ENCODE results near the gene NEUROG3.

The NEUROG3 gene

GRCh38 chr10:69583106-69583505, 9.9 kb upstream of the NEUROG3 start:
- no peak for TF ChIP-seq CTCF (IDR thresholded peaks at IDR 0.05; ENCODE audit: insufficient read depth, low read length, poor library complexity, severe bottlenecking)
- no peak for DNase-seq (ENCODE audit: extremely low read depth, insufficient read length)
- no peaks in the 10 kb centered on the region for H3K36me3 ChIP-seq (ENCODE audit: control insufficient read depth, insufficient read depth, low read length)
- no peaks in the 10 kb centered on the region; the same call in 1 of the 2 replicates for H3K27me3 ChIP-seq (replicated peaks; ENCODE audit: control insufficient read depth, insufficient read depth, low read length)
- H3K4me3 ChIP-seq (replicated peaks; ENCODE audit: low read depth, low read length), result no peak overlapping the region

- DNase-seq (ENCODE audit: extremely low read depth, insufficient read length), result no peak
- Histone ChIP-seq H3K4me3 (replicated peaks; ENCODE audit: low read depth, low read length) (no peak overlapping the region), H3K36me3 (ENCODE audit: control insufficient read depth, insufficient read depth, low read length) (no peaks in the 10 kb centered on the region), H3K27me3 (replicated peaks; ENCODE audit: control insufficient read depth, insufficient read depth, low read length) (no peaks in the 10 kb centered on the region; the same call in 1 of the 2 replicates)
- TF ChIP-seq CTCF (IDR thresholded peaks at IDR 0.05; ENCODE audit: insufficient read depth, low read length, poor library complexity, severe bottlenecking), result no peak
Measured at GRCh38 chr10:69580435-69580834, 7.2 kb upstream of the NEUROG3 start.

- no peak overlapping the region for H3K4me3 ChIP-seq (replicated peaks; ENCODE audit: low read depth, low read length)
- TF ChIP-seq CTCF (IDR thresholded peaks at IDR 0.05; ENCODE audit: insufficient read depth, low read length, poor library complexity, severe bottlenecking), result no peak
- no peak for DNase-seq (ENCODE audit: extremely low read depth, insufficient read length)
- peaks cover 2% of the 10 kb centered on the region; the same call in 1 of the 2 replicates for H3K27me3 ChIP-seq (replicated peaks; ENCODE audit: control insufficient read depth, insufficient read depth, low read length)
- H3K36me3 ChIP-seq (ENCODE audit: control insufficient read depth, insufficient read depth, low read length), result no peaks in the 10 kb centered on the region
Measured at GRCh38 chr10:69579464-69580060, 6.3 kb upstream of the NEUROG3 start.

- no peak overlapping the region for H3K4me3 ChIP-seq (replicated peaks; ENCODE audit: low read depth, low read length)
- no peaks in the 10 kb centered on the region for H3K36me3 ChIP-seq (ENCODE audit: control insufficient read depth, insufficient read depth, low read length)
- peaks cover 3% of the 10 kb centered on the region for H3K27me3 ChIP-seq (replicated peaks; ENCODE audit: control insufficient read depth, insufficient read depth, low read length)
- DNase-seq (ENCODE audit: extremely low read depth, insufficient read length), result no peak
- TF ChIP-seq CTCF (IDR thresholded peaks at IDR 0.05; ENCODE audit: insufficient read depth, low read length, poor library complexity, severe bottlenecking), result no peak
Measured at GRCh38 chr10:69578508-69578991, 5.3 kb upstream of the NEUROG3 start.

- Histone ChIP-seq H3K4me3 (replicated peaks; ENCODE audit: low read depth, low read length) (no peak overlapping the region), H3K36me3 (ENCODE audit: control insufficient read depth, insufficient read depth, low read length) (no peaks in the 10 kb centered on the region), H3K27me3 (replicated peaks; ENCODE audit: control insufficient read depth, insufficient read depth, low read length) (peaks cover 4% of the 10 kb centered on the region)
- TF ChIP-seq CTCF (IDR thresholded peaks at IDR 0.05; ENCODE audit: insufficient read depth, low read length, poor library complexity, severe bottlenecking), result no peak
- DNase-seq (ENCODE audit: extremely low read depth, insufficient read length), result no peak
Measured at GRCh38 chr10:69577268-69578232, 4.3 kb upstream of the NEUROG3 start.

Data from GM06990 (cell line).